HG02884 (cell line): Measurements from ENCODE around the gene DOCK3.
"Not testable (repeated sequence)": the region's sequence is repeated elsewhere in the genome, so short reads cannot be mapped to it uniquely, and the experiment has no call there.

Source experiments
- ATAC-seq: cut with Tn5 transposase; IDR thresholded peaks from one replicate; pipeline ENCODE4 v1.9.1; 2021; ENCODE audit warnings: mild to moderate bottlenecking, moderate library complexity; ENCODE audit not compliant: unreplicated experiment

Gene DOCK3

DNA sequence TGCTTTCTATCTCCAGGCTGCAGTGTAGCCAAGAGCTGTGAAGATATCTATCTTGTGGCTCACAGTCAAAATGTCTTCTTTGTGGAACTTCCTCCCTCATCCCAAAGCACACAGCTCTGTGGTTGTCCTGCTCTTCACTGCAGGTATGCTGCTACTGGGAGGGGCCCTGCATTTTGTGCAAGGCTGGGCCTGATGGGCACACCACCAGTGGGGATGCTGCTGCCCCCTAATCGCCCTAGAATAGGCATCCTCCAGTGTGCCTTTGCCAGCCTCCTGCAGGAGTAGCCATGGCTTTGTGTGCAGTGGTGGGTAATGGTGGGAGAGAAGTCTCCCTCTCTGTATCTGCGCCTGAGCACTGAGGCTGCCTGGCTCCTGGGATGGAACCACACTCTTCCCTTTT is 297.3 kb downstream of the DOCK3 start:
- ATAC-seq: no peak

- ATAC-seq: not testable (repeated sequence)
Observed at GRCh38 chr3:50978586-50978985, 303.9 kb downstream of the DOCK3 start.

DNA sequence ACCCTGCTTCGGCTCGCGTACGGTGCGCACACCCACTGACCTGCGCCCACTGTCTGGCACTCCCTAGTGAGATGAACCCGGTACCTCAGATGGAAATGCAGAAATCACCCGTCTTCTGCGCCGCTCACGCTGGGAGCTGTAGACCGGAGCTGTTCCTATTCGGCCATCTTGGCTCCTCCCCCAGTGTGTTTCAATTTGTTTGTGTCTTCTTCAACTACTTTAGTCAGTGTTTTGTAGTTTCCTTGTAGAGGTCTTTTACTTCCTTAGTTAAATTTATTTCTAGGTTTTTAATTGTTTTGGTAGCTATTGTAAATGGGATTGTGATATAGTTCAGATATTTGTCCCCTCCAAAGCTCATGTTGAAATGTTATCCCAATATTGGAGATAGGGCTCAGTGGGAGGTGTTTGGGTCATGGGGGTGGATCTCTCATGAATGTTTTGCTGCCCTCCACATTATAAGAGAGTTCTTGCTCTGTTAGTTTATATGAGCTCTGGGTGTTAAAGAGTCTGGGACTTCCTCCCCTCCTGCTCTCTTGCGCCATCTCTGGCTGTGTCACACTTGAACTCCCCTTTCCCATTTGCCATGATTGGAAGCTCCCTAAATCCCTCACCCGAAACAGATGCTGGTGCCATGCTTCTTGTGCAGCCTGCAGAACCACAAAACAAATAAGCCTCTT is 304.4 kb downstream of the DOCK3 start:
- ATAC-seq: no peak

DNA sequence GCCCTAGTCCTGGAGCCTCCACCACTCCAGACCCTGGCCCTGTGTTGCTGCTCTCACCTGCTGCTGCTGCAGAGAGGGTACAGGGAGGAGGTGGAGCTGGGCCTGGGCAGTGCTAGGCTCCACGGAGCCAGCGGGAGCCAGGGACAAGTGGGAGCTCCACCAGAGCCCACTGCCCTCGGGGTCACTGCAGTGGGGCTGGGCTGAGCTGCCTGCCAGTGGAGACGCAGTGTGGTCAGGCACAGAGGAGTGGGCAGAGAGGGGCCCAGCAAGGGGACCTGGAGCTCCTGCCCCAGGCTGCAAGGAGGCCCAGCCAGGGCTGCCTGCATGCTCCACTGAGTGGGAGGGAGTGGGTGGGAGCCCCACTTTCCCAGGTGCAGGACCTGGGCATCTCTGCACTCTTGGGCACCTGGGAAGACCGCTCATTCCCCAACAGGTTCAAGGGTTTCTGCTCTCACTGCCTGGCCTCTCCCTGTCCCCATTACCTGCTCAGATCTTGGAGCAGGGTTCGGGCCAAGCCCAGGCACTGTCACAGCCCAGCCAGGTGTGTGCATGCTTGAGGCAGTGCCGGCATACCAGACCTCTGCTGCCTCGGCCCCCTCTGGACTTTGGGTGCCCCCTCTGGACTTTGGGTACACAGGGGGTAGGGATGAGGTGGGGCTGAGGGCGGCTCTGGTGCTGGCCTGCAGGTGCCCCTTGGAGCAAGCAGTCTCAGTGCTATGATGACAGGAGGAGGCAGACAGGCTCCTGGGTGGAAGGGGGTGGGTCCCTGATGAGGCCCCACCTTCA is 308.0 kb downstream of the DOCK3 start:
- ATAC-seq: no peak

- no peak for ATAC-seq
Observed at GRCh38 chr3:50983887-50984286, 309.2 kb downstream of the DOCK3 start.

DNA sequence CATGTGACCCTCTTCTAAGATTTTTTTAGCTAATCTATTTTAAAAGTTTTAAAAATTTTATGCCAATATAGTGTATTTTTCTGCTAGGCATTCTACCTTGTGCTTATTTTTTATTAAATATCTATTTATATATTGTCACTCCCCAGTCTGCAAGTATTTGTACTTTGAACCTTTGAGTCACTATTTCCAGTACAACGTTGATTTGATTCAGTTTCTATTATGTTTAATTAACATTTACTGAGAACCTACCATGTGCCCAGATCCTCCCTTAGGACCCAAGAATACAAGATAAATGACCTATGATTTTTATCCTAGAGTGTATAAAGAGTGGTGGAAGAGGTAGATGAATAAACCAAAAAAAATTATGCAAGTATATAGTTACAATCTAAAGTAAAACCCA is 311.2 kb downstream of the DOCK3 start:
- no peak for ATAC-seq

- ATAC-seq: no peak
Observed at GRCh38 chr3:50986726-50987125, 312.0 kb downstream of the DOCK3 start.

GRCh38 chr3:50994537-50994936 is 319.8 kb downstream of the DOCK3 start:
- no peak for ATAC-seq

DNA sequence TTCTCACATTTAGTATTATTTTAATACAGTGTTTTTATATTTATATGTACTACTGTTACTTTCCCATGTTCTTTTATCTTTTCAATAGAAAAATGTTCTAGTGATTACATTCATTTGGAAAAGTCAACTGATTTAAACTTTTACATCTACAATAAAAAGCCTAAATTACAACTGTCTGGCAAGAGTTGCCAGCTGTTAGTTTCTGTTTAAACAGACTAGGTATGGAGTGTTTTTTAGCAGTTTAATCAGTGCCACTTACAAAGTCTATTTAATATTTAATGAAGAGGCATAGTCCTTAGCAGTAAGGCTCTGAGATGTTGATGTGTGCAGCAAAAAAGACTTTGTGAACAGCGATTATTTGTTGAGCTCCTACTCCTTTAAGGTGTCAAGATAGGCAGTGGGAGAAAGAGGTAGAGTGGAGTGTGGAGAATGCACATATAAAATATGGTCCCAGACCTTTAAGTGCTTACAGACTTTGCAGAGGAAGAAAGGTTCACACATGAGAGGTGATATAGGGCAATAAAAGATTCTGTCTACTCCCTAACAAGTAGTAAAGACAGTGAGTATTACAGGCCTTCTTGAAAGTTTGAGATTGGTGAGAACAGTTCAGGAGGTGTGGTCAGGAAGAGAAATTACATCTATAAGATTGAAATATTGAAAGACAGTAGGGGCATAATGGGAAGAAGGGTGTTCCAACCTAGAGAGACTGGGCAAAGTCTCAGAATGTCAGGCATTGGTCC is 320.5 kb downstream of the DOCK3 start:
- ATAC-seq: no peak

GRCh38 chr3:51002495-51002894 is 327.8 kb downstream of the DOCK3 start:
- no peak for ATAC-seq

DNA sequence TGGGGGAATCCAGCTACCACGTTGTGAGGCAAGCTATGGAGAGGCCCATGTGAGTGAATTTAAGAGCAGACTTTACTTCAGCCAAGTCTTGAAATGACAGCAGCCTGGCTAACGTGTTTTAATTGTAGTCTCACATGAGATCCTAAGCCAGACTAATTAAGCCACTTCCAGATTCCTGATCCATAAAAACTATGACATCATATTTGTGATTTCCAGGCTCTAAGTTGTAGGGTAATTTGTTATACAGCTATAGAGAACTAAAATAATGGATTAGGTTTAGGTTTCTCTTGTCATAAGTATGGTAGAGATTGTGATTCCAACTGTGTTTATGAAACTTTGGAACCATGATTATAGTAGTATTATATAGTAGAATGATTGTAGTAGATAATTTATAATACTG is 329.5 kb downstream of the DOCK3 start:
- no peak for ATAC-seq

DNA sequence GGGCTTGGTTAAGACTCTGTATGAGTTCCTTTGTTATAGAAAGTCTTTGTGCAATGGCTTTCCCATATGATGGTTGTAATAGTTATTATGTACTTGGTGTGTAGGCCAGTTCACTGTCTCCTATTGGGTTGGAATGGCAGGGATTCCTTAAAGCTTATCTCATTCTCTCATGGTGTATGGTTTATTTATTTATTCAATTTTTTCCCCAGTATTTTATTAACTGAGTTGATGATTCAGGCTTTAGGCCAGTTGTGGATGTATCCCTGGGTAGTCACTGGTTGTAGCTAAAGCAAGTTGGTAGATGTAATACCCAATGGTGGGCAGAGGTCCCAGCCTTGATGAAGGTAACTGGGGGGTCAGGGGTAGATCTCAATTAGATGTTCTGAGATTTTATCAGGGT is 349.4 kb downstream of the DOCK3 start:
- no peak for ATAC-seq

- ATAC-seq: no peak
Observed at GRCh38 chr3:51024765-51025632, 350.3 kb downstream of the DOCK3 start.

GRCh38 chr3:51031666-51032065 is 356.9 kb downstream of the DOCK3 start:
- ATAC-seq: no peak

GRCh38 chr3:51035630-51036029 is 360.9 kb downstream of the DOCK3 start:
- ATAC-seq: no peak

GRCh38 chr3:51044982-51045381 is 370.3 kb downstream of the DOCK3 start:
- ATAC-seq: no peak

- no peak for ATAC-seq
Observed at GRCh38 chr3:51052562-51052961, 377.8 kb downstream of the DOCK3 start.

GRCh38 chr3:51057121-51057520 is 382.4 kb downstream of the DOCK3 start:
- no peak for ATAC-seq

DNA sequence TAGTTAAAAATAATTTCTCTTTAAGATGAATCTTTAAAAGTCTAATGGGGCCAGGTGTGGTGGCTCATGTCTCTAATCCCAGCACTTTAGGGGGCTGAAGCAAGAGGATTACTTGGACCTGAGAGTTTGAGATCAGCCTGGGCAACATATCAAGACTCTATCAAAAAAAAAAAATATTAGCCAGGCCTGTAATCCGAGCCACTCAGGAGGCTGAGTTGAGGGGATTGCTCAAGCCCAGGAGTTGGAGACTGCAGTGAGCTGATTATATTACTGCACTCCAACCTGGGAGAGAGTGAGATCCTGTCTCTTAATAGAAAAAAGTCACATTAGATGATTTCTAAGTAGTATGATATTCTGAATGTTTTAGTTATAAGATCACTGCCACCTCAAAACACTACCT is 388.3 kb downstream of the DOCK3 start:
- ATAC-seq: no peak

DNA sequence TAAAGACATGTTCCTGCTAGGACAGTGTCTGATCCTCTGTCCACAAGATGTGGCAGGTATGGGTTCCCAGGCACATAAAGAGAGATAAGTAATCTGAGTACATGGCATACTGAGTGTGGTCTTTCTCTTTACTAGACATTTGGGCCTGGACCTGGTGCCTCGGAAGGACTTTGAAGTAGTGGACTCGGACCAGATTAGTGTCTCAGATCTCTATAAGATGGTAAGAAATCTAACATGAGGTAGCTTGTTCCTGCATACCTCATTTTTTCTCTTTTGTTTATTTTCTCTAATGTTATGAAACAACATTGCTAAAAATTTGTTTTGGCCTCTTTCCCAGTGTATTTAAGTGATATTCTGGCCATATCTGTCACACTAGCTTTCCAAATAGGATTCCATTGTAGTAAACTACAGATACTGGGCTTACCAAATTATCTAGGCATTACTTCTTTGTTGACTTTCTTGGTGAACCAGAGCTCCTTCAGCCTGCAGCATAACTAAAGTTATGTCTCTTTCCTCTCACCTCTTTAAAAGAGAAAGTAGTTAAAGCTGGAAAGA is 400.6 kb downstream of the DOCK3 start:
- no peak for ATAC-seq

DNA sequence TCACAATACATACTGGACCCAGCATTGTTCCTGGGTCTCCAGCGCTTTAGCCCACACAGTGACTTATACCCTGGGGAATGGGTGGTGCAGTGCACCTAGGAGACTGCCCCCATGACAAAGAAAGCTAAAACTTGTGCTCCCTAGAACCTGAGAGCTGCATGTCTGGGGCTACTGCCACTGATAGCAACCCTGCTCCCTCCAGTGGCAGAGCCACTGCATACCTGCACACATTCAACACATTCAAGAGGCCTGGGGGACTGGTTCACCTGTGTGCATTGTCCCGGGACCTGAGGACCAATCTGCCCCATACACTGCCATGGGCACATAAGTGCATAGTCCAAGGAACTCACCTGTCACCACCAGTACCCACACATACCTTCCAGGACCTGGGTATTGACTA is 407.6 kb downstream of the DOCK3 start:
- no peak for ATAC-seq
